Stomach (tissue), 9 donors: ENCODE data around the gene PPFIA1. TPM values are rescaled to one million over a fixed set of nuclear protein-coding genes. Genes with fewer than 3 reads are reported as not detected.

ENCODE experiments used
- DNase-seq, 2 donors: peaks; one replicate each; pipeline versions ENCODE4 v3.0.0 to v3.0.0-alpha.2; 2013 to 2019
- H3K27ac ChIP-seq, 5 donors: fragments of 200-600 bp in 4 of 5; sonication (generic) in 4 of 5; one replicate each; pipeline ENCODE4 v1.5.1; 2013 to 2019; ENCODE audit warnings: mild to moderate bottlenecking in 1 of 5, moderate library complexity in 1 of 5
- H3K27me3 ChIP-seq, 3 donors: fragments of 200-600 bp; sonication (generic); one replicate each; pipeline ENCODE4 v1.5.1; 2017 to 2019; ENCODE audit warnings: mixed run types in 1 of 3
- H3K36me3 ChIP-seq, 4 donors: fragments of 200-600 bp; sonication (generic); 1 replicate in 3 of 4; 2 replicates in 1 of 4; pipeline ENCODE4 v1.5.1; 2016 to 2019
- H3K4me1 ChIP-seq, 4 donors: fragments of 200-600 bp; sonication (generic); one replicate each; pipeline ENCODE4 v1.5.1; 2016 to 2019
- H3K4me3 ChIP-seq, 4 donors: fragments of 200-600 bp; sonication (generic) in 3 of 4; one replicate each; pipeline ENCODE4 v1.5.1; 2016 to 2019; ENCODE audit warnings: mild to moderate bottlenecking in 1 of 4
- H3K9me3 ChIP-seq, 4 donors: fragments of 200-600 bp; sonication (generic); one replicate each; pipeline ENCODE4 v1.5.1; 2016 to 2019
- CTCF ChIP-seq, 7 experiments: fragments of 450-650 bp in 4 of 7; fragments of 200-600 bp in 3 of 7; sonication (generic) in 3 of 7; IDR thresholded peaks; one replicate each; pipeline ENCODE4 v1.5.1; 2016 to 2019; ENCODE audit warnings: antibody characterized with exemption in 7 of 7, control low read depth in 2 of 7, mild to moderate bottlenecking in 1 of 7
- EP300 ChIP-seq: sonication (generic); formaldehyde crosslinking; IDR thresholded peaks from one replicate; pipeline ENCODE4 v1.6.1; 2017; ENCODE audit warnings: antibody characterized with exemption
- POLR2A ChIP-seq, 4 donors: fragments of 450-650 bp; IDR thresholded peaks; one replicate each; pipeline ENCODE4 v1.6.1; 2016; ENCODE audit warnings: antibody characterized with exemption in 4 of 4, control low read depth in 2 of 4, mild to moderate bottlenecking in 1 of 4, moderate library complexity in 1 of 4
- POLR2AphosphoS5 ChIP-seq, 3 donors: sonication (generic); formaldehyde crosslinking; IDR thresholded peaks; one replicate each; pipeline ENCODE4 v1.6.1; 2016; ENCODE audit warnings: antibody characterized with exemption in 3 of 3
- WGBS, 5 donors: extraction: QIAGEN DNeasy Blood & Tissue Kit in 3 of 5; methylation state at CpG; one replicate each; pipeline versions ENCODE4 v1.1.5 to v1.1.7; 2013 to 2018; 5-methylcytosine and 5-hydroxymethylcytosine counted together
- intact Hi-C: fragments of 100-400 bp; cut with DNase I; formaldehyde crosslinking; loops from one replicate; pipeline ENCODE4 v1.15.1; 2023; ENCODE audit warnings: low total_unique reads
- polyA plus RNA-seq, 3 donors: library from polyadenylated mRNA; stranded (reverse); fragments of 200-250 nt; gene quantifications; one replicate each; pipeline ENCODE4 v1.2.3, GENCODE V29; 2013
- total RNA-seq, 5 donors: library from RNA; depleted of rRNA; stranded (reverse); fragments of >200 nt; gene quantifications; one replicate each; pipeline versions ENCODE4 v1.1.0 to v1.2.3, GENCODE V29; 2014 to 2016
- donor health status: healthy with polysubstance abuse.
- donor health status: Bipolar disorder and iron deficiency.
- donor health status: healthy.

The PPFIA1 gene
- total and polyA plus RNA-seq, 8 donors: 10.8 to 108 (median 35.5) TPM

GRCh38 chr11:70352100-70352499 lies 81.6 kb downstream of the PPFIA1 start:
- no peaks in the 10 kb centered on the region for H3K4me1 ChIP-seq
- DNase-seq: no peak
- TF ChIP-seq POLR2AphosphoS5 (IDR thresholded peaks at IDR 0.05) (no peak), POLR2A (IDR thresholded peaks at IDR 0.05) (no peak), CTCF (IDR thresholded peaks at IDR 0.05) (no peak), EP300 (no peak)
- peaks cover 56 to 93% (median 89%) of the 10 kb centered on the region in 4 donors for H3K36me3 ChIP-seq
- intact Hi-C loops: no loop called here
- no peak overlapping the region for H3K4me3 ChIP-seq
- no peak overlapping the region for H3K27ac ChIP-seq
- H3K27me3 ChIP-seq: no peaks in the 10 kb centered on the region
- WGBS, 5 donors: 29 to 62% (median 41%) methylated on average over 1 of the region's 1 CpG
- H3K9me3 ChIP-seq: no peaks in the 10 kb centered on the region

DNA sequence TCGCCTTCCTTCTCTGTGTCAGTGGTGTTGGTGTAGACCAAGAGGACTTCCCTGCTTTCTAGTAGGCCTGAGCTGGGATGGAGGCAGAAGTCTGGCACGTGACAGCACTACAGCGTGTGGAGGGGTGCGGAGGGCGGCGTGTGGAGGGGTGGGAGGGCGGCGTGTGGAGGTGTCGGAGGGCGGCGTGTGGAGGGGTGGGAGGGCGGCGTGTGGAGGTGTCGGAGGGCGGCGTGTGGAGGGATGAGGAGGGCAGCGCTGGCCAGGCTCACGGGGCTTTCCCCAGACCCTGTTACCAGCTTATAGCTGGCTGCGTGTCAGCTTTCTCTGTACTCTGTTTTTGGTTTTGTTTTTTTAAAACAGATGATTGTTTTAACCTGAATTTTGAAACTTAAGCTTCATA lies 82.1 kb downstream of the PPFIA1 start:
- Histone ChIP-seq H3K27ac (no peak overlapping the region), H3K27me3 (no peaks in the 10 kb centered on the region), H3K4me3 (no peak overlapping the region), H3K36me3 (peaks cover 54 to 93% (median 88%) of the 10 kb centered on the region in 4 donors), H3K9me3 (no peaks in the 10 kb centered on the region), H3K4me1 (no peaks in the 10 kb centered on the region)
- no peak for TF ChIP-seq POLR2A (IDR thresholded peaks at IDR 0.05)
- TF ChIP-seq EP300: no peak
- no peak for TF ChIP-seq CTCF (IDR thresholded peaks at IDR 0.05)
- no peak for DNase-seq
- 92 to 97% (median 94%) methylated on average over 15 to 19 of the region's 19 CpGs for WGBS, 5 donors
- intact Hi-C loops: no loop called here

GRCh38 chr11:70353329-70353728 lies 82.8 kb downstream of the PPFIA1 start:
- H3K4me1 ChIP-seq: no peaks in the 10 kb centered on the region
- DNase-seq: no peak
- no peak overlapping the region for H3K4me3 ChIP-seq
- WGBS, 5 donors: 88 to 95% (median 92%) methylated on average over 2 of the region's 2 CpGs
- H3K36me3 ChIP-seq: peaks cover 46 to 93% (median 88%) of the 10 kb centered on the region in 4 donors
- no peaks in the 10 kb centered on the region for H3K9me3 ChIP-seq
- intact Hi-C loops: no loop called here
- no peak for TF ChIP-seq EP300
- TF ChIP-seq CTCF (IDR thresholded peaks at IDR 0.05): no peak
- no peak for TF ChIP-seq POLR2AphosphoS5 (IDR thresholded peaks at IDR 0.05)
- TF ChIP-seq POLR2A (IDR thresholded peaks at IDR 0.05): no peak
- no peaks in the 10 kb centered on the region for H3K27me3 ChIP-seq
- no peak overlapping the region for H3K27ac ChIP-seq

DNA sequence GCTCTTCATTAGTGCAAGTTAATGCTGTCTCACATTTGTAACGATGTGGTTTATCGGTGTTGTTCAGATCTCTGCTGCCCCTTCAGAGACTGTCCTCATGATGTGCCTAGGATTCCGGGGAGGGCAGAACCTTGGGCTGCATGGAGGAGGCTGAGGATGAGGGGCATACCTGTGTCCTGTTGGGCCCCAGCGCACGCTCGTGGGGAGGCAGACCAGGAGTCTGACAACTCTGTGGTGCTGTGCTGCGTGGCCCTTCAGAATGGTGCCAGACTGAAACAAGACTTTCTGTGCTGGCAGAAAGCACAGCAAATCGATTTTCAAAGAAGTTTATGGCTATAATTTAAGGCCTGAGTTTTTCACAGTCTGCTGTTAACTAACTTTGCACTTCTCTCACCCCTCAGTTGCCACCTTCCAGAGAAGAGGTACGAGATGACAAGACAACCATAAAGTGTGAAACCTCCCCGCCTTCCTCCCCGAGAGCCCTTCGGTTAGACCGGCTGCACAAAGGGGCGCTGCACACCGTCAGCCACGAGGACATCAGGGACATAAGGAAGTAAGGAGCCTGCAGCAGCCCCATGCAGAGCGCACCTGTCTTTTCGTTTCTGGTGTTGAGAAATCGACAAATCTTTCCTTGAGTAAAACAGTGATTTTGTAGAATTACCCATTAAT lies 83.5 kb downstream of the PPFIA1 start:
- peaks cover 46 to 93% (median 88%) of the 10 kb centered on the region in 4 donors for H3K36me3 ChIP-seq
- no peaks in the 10 kb centered on the region for H3K9me3 ChIP-seq
- no peak for DNase-seq
- no peaks in the 10 kb centered on the region for H3K4me1 ChIP-seq
- no peak for TF ChIP-seq POLR2AphosphoS5 (IDR thresholded peaks at IDR 0.05)
- no peak for TF ChIP-seq EP300
- TF ChIP-seq CTCF (IDR thresholded peaks at IDR 0.05): no peak
- TF ChIP-seq POLR2A (IDR thresholded peaks at IDR 0.05): no peak
- H3K4me3 ChIP-seq: no peak overlapping the region
- no peaks in the 10 kb centered on the region for H3K27me3 ChIP-seq
- H3K27ac ChIP-seq: no peak overlapping the region
- intact Hi-C loops: no loop called here
- 91 to 95% (median 93%) methylated on average over 15 to 19 of the region's 19 CpGs for WGBS, 5 donors
